ENCODE results near the gene XRCC1.

The XRCC1 gene

DNA sequence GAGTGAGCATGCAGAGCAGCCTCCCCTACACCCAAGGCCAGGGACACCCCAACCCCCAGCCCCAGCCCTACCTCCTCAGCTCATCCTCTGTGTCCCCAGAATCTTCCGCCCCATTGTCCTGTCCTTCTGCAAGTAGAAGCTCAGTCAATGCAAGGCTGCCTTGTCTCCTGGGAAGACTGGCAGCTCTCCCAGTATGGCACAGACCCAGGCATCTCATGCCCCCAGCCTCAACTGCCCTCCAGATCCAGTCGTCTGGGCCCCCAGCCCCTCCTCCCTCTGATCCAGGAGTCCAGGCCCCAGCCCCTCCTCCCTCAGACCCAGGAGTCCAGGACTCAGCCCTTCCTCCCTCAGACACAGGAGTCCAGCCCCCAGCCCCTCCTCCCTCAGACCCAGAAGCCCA lies 29.3 kb downstream of the XRCC1 start:
- no peak overlapping the region for H3K27ac ChIP-seq
- intact Hi-C loops (cut with DNase I; ENCODE audit: low total_unique reads): no loop called here
- no peaks in the 10 kb centered on the region for H3K9me3 ChIP-seq
- no peaks in the 10 kb centered on the region for H3K27me3 ChIP-seq
- H3K4me1 ChIP-seq: no peaks in the 10 kb centered on the region
- TF ChIP-seq, protein P1, sequence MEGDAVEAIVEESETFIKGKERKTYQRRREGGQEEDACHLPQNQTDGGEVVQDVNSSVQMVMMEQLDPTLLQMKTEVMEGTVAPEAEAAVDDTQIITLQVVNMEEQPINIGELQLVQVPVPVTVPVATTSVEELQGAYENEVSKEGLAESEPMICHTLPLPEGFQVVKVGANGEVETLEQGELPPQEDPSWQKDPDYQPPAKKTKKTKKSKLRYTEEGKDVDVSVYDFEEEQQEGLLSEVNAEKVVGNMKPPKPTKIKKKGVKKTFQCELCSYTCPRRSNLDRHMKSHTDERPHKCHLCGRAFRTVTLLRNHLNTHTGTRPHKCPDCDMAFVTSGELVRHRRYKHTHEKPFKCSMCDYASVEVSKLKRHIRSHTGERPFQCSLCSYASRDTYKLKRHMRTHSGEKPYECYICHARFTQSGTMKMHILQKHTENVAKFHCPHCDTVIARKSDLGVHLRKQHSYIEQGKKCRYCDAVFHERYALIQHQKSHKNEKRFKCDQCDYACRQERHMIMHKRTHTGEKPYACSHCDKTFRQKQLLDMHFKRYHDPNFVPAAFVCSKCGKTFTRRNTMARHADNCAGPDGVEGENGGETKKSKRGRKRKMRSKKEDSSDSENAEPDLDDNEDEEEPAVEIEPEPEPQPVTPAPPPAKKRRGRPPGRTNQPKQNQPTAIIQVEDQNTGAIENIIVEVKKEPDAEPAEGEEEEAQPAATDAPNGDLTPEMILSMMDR (IDR thresholded peaks at IDR 0.05): no peak
- H3K4me3 ChIP-seq: no peak overlapping the region
- H3K36me3 ChIP-seq: peaks cover 35 to 67% (median 57%) of the 10 kb centered on the region in 3 donors
- no peak for DNase-seq

DNA sequence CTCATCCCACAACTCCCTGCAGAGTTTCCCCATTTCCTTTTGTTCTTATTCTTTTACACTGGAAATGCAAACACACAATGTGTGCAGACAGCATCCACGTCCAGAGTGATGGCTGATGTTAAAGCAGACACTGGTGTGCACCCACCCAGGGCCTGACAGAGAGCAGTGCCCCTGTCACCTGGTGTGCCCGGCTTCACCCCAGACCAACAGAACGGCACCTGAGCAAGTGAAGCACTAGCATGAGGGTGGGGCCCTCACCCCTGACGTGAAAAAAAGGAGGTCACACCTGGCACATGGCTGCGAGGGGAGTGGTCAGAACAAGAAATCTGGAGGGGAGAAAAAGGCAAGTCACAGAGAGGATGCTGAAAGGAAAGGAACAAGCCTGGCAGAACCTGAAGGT lies 30.1 kb downstream of the XRCC1 start:
- Histone ChIP-seq H3K27ac (no peak overlapping the region), H3K4me3 (no peak overlapping the region), H3K4me1 (no peaks in the 10 kb centered on the region), H3K27me3 (no peaks in the 10 kb centered on the region), H3K9me3 (no peaks in the 10 kb centered on the region), H3K36me3 (peaks cover 28 to 67% (median 54%) of the 10 kb centered on the region in 3 donors)
- DNase-seq: no peak
- intact Hi-C loops (cut with DNase I; ENCODE audit: low total_unique reads): no loop called here
- TF ChIP-seq, protein P1 (IDR thresholded peaks at IDR 0.05): no peak

DNA sequence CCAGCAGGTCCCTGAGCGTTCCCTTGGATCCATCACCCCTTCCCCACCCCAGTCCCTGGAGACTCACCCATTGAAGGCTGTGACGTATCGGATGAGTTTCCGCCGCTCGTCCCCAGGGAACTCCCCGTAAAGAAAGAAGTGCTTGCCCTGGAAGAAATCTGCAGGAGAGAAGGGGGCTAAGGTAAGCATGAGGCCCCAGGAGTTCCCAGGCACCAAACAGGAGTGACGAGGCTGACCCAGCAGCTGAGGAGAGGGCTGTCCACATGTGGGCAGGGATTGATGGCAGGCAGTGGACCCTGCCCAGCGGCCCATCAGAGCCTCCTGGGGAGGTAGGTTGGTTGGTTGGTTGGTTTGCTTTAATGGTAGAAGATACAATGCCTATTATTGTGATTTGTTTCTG lies 31.2 kb downstream of the XRCC1 start:
- H3K4me1 ChIP-seq: no peaks in the 10 kb centered on the region
- TF ChIP-seq, protein P1 (IDR thresholded peaks at IDR 0.05): no peak
- peaks cover 34 to 74% (median 60%) of the 10 kb centered on the region in 3 donors for H3K36me3 ChIP-seq
- no peaks in the 10 kb centered on the region for H3K9me3 ChIP-seq
- DNase-seq: no peak
- no peaks in the 10 kb centered on the region for H3K27me3 ChIP-seq
- H3K27ac ChIP-seq: no peak overlapping the region
- no peak overlapping the region for H3K4me3 ChIP-seq
- intact Hi-C loops (cut with DNase I; ENCODE audit: low total_unique reads): no loop called here

DNA sequence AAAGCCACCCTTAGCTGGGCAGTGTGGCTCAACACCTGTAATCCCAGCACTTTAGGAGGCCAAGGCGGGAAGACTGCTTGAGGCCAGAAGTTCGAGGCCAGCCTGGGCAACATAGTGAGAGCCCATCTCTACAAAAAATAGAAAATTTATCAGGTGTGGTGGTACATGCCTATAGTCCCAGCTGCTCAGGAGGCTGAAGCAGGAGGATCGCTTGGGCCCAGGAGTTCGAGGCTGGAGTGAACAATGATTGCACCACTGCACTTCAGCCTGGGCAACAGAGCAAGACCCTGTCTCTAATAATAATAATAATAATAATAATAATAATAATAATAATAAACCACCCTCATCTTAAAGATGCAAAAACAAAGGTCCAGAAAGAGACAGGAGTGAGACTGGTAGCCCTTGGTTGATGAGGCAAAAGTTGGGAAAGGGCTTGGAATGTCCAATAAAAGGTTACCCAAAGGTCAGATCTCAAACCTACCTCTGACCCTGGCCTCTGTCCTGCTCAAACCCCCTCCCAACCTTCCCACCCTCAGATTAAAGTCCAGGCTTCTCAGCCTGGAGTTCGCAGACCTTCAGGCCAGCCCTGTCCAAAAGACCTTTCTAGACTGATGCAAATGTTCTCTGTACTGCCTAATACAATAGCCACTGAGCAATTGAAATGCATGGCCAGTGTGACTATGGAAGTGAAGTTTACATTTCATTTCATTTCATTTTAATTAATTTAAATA lies 33.2 kb downstream of the XRCC1 start:
- Histone ChIP-seq H3K27me3 (no peaks in the 10 kb centered on the region), H3K27ac (no peak overlapping the region), H3K4me3 (no peak overlapping the region), H3K4me1 (no peaks in the 10 kb centered on the region), H3K36me3 (peaks cover 45 to 94% (median 75%) of the 10 kb centered on the region in 3 donors), H3K9me3 (no peaks in the 10 kb centered on the region)
- DNase-seq: no peak
- TF ChIP-seq, protein P1 (IDR thresholded peaks at IDR 0.05): no peak
- intact Hi-C loops (cut with DNase I; ENCODE audit: low total_unique reads): no loop called here

DNA sequence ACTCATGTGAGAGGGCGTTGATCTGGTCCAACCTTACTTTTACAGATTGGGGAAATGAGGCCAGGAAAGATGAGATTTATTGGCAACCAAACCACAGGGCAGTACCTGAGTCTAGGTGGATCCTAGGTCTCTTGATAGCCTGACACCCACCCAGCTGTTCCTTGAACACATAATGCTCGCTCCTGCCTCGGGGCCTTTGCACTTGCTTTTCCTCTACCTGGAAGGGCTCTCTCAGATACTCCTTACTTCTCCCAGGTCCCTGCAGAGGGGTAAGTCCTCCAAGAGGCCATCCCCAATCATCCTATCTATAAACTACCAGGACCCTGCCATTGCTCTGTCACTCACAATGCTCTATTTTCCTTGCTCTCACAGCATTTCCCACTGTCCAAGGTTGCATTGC lies 34.9 kb downstream of the XRCC1 start:
- no peak overlapping the region for H3K27ac ChIP-seq
- H3K4me1 ChIP-seq: peaks cover 0 to 6% (median 2%) of the 10 kb centered on the region in 4 donors
- no peaks in the 10 kb centered on the region for H3K9me3 ChIP-seq
- no peak for DNase-seq
- peaks cover 43 to 87% (median 66%) of the 10 kb centered on the region in 3 donors for H3K36me3 ChIP-seq
- intact Hi-C loops (cut with DNase I; ENCODE audit: low total_unique reads): no loop called here
- no peaks in the 10 kb centered on the region for H3K27me3 ChIP-seq
- H3K4me3 ChIP-seq: no peak overlapping the region
- TF ChIP-seq, protein P1 (IDR thresholded peaks at IDR 0.05): no peak
